Measurements from ENCODE around the gene PROCA1. TPM values are rescaled to one million over a fixed set of nuclear protein-coding genes. Genes with fewer than 3 reads are reported as not detected.

Gene PROCA1
- polyA plus RNA-seq, 3 donors from 2014 or later = 0.59 to 1.8 (median 0.60) TPM

Other genes with a start within 250 kb of the PROCA1 start
- not detected for gene SLC13A2, start 238.2 kb downstream of the PROCA1 start, polyA plus RNA-seq
- not detected for gene FOXN1, start 205.5 kb downstream of the PROCA1 start, polyA plus RNA-seq
- gene UNC119, start 159.3 kb downstream of the PROCA1 start, polyA plus RNA-seq = 10 to 100 TPM; 45.4 to 61.1 (median 50.4) TPM
- gene PIGS, start 140.4 kb downstream of the PROCA1 start, polyA plus RNA-seq = 100 to 1,000 TPM in 1 of 3 donors, 10 to 100 TPM in 2; 71.7 to 135 (median 96.8) TPM
- 10 to 100 TPM; 50.9 to 80.1 (median 53.2) TPM for gene ALDOC, start 135.0 kb downstream of the PROCA1 start, polyA plus RNA-seq
- 1 to 10 TPM in 2 of 3 donors, under 1 TPM in 1; 0.73 to 4.1 (median 3.2) TPM for gene SPAG5, start 112.9 kb downstream of the PROCA1 start, polyA plus RNA-seq
- gene RSKR, start 97.7 kb downstream of the PROCA1 start, polyA plus RNA-seq = under 1 TPM in 1 of 3 donors, not detected in 2; 0.73 TPM
- gene BLTP2, start 66.7 kb downstream of the PROCA1 start, polyA plus RNA-seq = 10 to 100 TPM; 16.1 to 43.2 (median 24.3) TPM
- 100 to 1,000 TPM; 101 to 153 (median 112) TPM for gene SDF2, start 50.0 kb downstream of the PROCA1 start, polyA plus RNA-seq
- 10 to 100 TPM in 1 of 3 donors, 1 to 10 TPM in 2; 5.2 to 18.3 (median 7.4) TPM for gene SUPT6H, start 49.7 kb downstream of the PROCA1 start, polyA plus RNA-seq
- 1 to 10 TPM; 2.3 to 6.1 (median 5.3) TPM for gene RAB34, start 6.0 kb upstream of the PROCA1 start, polyA plus RNA-seq
- 1,000 to 10,000 TPM; 2,545 to 3,232 (median 2,896) TPM for gene RPL23A, start 8.1 kb upstream of the PROCA1 start, polyA plus RNA-seq
- not detected for gene TLCD1, start 14.3 kb upstream of the PROCA1 start, polyA plus RNA-seq
- gene NEK8, start 16.9 kb upstream of the PROCA1 start, polyA plus RNA-seq = 1 to 10 TPM; 1.7 to 4.2 (median 3.6) TPM
- 1 to 10 TPM; 2.5 to 5.1 (median 2.7) TPM for gene TRAF4, start 32.1 kb upstream of the PROCA1 start, polyA plus RNA-seq
- gene FAM222B, start 130.9 kb upstream of the PROCA1 start, polyA plus RNA-seq = 10 to 100 TPM in 1 of 3 donors, 1 to 10 TPM in 2; 2.5 to 13.7 (median 4.9) TPM
- 10 to 100 TPM; 32.6 to 48.9 (median 43.5) TPM for gene ERAL1, start 143.1 kb upstream of the PROCA1 start, polyA plus RNA-seq
- gene FLOT2, start 185.8 kb upstream of the PROCA1 start, polyA plus RNA-seq = 100 to 1,000 TPM; 275 to 360 (median 296) TPM
- gene DHRS13, start 191.2 kb upstream of the PROCA1 start, polyA plus RNA-seq = 10 to 100 TPM; 21.4 to 27.4 (median 22.2) TPM
- gene PHF12, start 239.6 kb upstream of the PROCA1 start, polyA plus RNA-seq = 10 to 100 TPM in 1 of 3 donors, 1 to 10 TPM in 2; 1.2 to 15.3 (median 3.9) TPM